ENCODE data around the gene PKHD1.

GRCh38 chr6:51901766-51902764, 185.3 kb downstream of the PKHD1 start:
- TF ChIP-seq USF2 (IDR thresholded peaks at IDR 0.05; ENCODE audit: borderline replicate concordance, low read depth, low read length) (no peak), CTCF (IDR thresholded peaks at IDR 0.05) (no peak), ELF1 (IDR thresholded peaks at IDR 0.05) (no peak), TCF12 (IDR thresholded peaks at IDR 0.05) (no peak), RFX5 (IDR thresholded peaks at IDR 0.05; ENCODE audit: low read length) (no peak), POLR2AphosphoS5 (IDR thresholded peaks at IDR 0.05; ENCODE audit: low read depth, low read length) (no peak), YY1 (IDR thresholded peaks at IDR 0.05; ENCODE audit: low read depth) (no peak), RAD21 (IDR thresholded peaks at IDR 0.05; ENCODE audit: low read length) (no peak)

All from SK-N-SH (cell line).